DOHH2 (cell line): ENCODE measurements around the gene KLK14.

Experiments
- CTCF ChIP-seq: fragments of 200-600 bp; sonication (generic); IDR thresholded peaks from one replicate; pipeline ENCODE4 v1.5.1; 2014; ENCODE audit warnings: antibody characterized with exemption, mild to moderate bottlenecking, low read depth, low read length; ENCODE audit not compliant: poor library complexity, severe bottlenecking
- EZH2phosphoT487 ChIP-seq: fragments of 200-600 bp; sonication (generic); IDR thresholded peaks from 2 replicates; pipeline ENCODE4 v1.6.1; 2017; ENCODE audit warnings: borderline replicate concordance, mild to moderate bottlenecking, antibody characterized with exemption, low read length, moderate library complexity, mixed read lengths

- TF ChIP-seq CTCF (no peak), EZH2phosphoT487 (no peak)
Observed at GRCh38 chr19:51128227-51128626, 45.5 kb upstream of the KLK14 start.
